ENCODE results near the gene PLIN3.
"Not testable (repeated sequence)": the region's sequence is repeated elsewhere in the genome, so short reads cannot be mapped to it uniquely, and the experiment has no call there.

DNA sequence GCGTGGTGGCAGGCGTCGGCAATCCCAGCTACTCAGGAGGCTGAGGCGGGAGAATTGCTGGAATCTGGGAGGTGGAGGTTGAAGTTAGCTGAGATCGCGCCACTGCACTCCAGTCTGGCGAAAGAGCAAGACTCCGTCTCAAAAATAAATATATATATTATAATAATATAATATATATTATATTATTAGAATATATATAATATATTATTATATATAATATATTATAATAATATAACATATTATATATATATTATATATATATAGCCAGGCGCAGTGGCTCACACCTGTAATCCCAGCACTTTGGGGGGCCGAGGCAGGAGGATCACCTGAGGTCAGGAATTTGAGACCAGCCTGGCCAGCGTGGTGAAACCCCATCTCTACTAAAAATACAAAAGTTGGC lies 25.5 kb upstream of the PLIN3 start:
- TF ChIP-seq, protein P1, sequence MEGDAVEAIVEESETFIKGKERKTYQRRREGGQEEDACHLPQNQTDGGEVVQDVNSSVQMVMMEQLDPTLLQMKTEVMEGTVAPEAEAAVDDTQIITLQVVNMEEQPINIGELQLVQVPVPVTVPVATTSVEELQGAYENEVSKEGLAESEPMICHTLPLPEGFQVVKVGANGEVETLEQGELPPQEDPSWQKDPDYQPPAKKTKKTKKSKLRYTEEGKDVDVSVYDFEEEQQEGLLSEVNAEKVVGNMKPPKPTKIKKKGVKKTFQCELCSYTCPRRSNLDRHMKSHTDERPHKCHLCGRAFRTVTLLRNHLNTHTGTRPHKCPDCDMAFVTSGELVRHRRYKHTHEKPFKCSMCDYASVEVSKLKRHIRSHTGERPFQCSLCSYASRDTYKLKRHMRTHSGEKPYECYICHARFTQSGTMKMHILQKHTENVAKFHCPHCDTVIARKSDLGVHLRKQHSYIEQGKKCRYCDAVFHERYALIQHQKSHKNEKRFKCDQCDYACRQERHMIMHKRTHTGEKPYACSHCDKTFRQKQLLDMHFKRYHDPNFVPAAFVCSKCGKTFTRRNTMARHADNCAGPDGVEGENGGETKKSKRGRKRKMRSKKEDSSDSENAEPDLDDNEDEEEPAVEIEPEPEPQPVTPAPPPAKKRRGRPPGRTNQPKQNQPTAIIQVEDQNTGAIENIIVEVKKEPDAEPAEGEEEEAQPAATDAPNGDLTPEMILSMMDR (IDR thresholded peaks at IDR 0.05; ENCODE audit: insufficient read depth, low read depth, low read length) = not testable (repeated sequence)
- not testable (repeated sequence) for TF ChIP-seq EZH2 (IDR thresholded peaks at IDR 0.05; ENCODE audit: insufficient read depth, low read length)

Data from astrocyte (in vitro differentiated cells and primary cell).